ENCODE data around the gene ZNF280B. TPM values are rescaled to one million over a fixed set of nuclear protein-coding genes. Genes with fewer than 3 reads are reported as not detected.

ZNF280B gene
- total and polyA plus RNA-seq, 10 of the 15 experiments (the other 5 are each of a cell fraction or from before 2014, with no cell fraction given): 0.28 to 2.2 (median 1.1) TPM

- H3K79me2 ChIP-seq (ENCODE audit: control insufficient read depth, insufficient read depth, low read length): no peaks in the 10 kb centered on the region
- H3K4me2 ChIP-seq (ENCODE audit: control insufficient read depth, insufficient read depth): no peak overlapping the region
- H3K4me3 ChIP-seq: no peak overlapping the region
- CTCF ChIA-PET: no interaction called here
- no peaks in the 10 kb centered on the region; the same call in 2 of the 3 replicates for H3K9me3 ChIP-seq (replicated peaks; ENCODE audit: control insufficient read depth, insufficient read depth, low read length)
- SMC1A ChIA-PET (ENCODE audit: uncharacterized antibody, unreplicated experiment): no interaction called here
- H3K4me1 ChIP-seq (ENCODE audit: control insufficient read depth, insufficient read depth, low read length): no peaks in the 10 kb centered on the region
- 35% methylated on average over 7 of the region's 7 CpGs for WGBS (ENCODE audit: insufficient coverage, insufficient replicate concordance, low lambda C conversion rate, missing lambda C conversion rate)
- in situ Hi-C loops (cut with MboI): no loop called here
- DNase-seq (ENCODE audit: low read depth, low spot score) (no peak), FAIRE-seq (no peak), ATAC-seq (no peak)
- intact Hi-C loops (cut with micrococcal nuclease; ENCODE audit: unreplicated experiment): no loop called here
- POLR2A ChIA-PET: no interaction called here
- no peak overlapping the region for H3K27ac ChIP-seq (ENCODE audit: control insufficient read depth, insufficient read depth)
- no TSS peak for BruUV-seq (replicated peaks)
- no peak overlapping the region for H3K9ac ChIP-seq (ENCODE audit: control insufficient read depth, insufficient read depth, low read length)
- TF ChIP-seq PML (IDR thresholded peaks at IDR 0.05; ENCODE audit: low read length) (no peak), HDAC6 (IDR thresholded peaks at IDR 0.05; ENCODE audit: unreplicated experiment) (no peak), EP300 (IDR thresholded peaks at IDR 0.05; ENCODE audit: borderline replicate concordance in 1 of 2, control insufficient read depth in 1 of 2, low read depth in 2 of 2, low read length in 2 of 2) (no peak)
- TF ChIP-seq, protein P1, sequence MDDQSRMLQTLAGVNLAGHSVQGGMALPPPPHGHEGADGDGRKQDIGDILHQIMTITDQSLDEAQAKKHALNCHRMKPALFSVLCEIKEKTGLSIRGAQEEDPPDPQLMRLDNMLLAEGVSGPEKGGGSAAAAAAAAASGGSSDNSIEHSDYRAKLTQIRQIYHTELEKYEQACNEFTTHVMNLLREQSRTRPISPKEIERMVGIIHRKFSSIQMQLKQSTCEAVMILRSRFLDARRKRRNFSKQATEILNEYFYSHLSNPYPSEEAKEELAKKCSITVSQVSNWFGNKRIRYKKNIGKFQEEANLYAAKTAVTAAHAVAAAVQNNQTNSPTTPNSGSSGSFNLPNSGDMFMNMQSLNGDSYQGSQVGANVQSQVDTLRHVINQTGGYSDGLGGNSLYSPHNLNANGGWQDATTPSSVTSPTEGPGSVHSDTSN (IDR thresholded peaks at IDR 0.05; ENCODE audit: insufficient replicate concordance, low read depth, low read length): no peak
- no peak overlapping the region for H2AFZ ChIP-seq (ENCODE audit: control insufficient read depth, low read depth, low read length)
- no peaks in the 10 kb centered on the region for H3K27me3 ChIP-seq (replicated peaks in 1 of 2; ENCODE audit: control insufficient read depth in 2 of 2, insufficient read depth in 2 of 2, low read length in 1 of 2)
- RAD21 ChIA-PET (ENCODE audit: unreplicated experiment): no interaction called here
- H4K20me1 ChIP-seq (ENCODE audit: control insufficient read depth, insufficient read depth): no peaks in the 10 kb centered on the region
- no peaks in the 10 kb centered on the region for H3K36me3 ChIP-seq (ENCODE audit: control insufficient read depth in 2 of 2, insufficient read depth in 2 of 2, low read length in 1 of 2)
Measured at GRCh38 chr22:22531770-22532546, 23.4 kb upstream of the ZNF280B start.

DNA sequence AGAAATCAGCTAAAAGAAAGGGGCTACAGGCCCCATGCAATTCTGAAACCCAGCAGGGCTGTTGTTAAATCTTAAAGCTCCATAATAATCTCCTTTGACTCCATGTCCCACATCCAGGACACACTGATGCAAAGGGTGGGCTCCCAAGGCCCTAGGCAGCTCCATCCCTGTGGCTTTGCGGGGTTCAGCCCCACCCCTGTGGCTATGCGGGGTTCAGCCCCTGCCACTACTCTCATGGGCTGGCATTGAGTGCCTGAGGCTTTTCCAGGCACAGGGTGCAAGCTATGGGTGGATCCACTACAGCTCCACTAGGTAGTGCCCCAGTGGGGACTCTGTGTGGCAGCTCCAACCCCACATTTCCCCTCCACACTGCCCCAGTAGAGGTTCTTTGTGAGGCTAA, 20.2 kb upstream of the ZNF280B start:
- no peaks in the 10 kb centered on the region for H3K27me3 ChIP-seq (replicated peaks in 1 of 2; ENCODE audit: control insufficient read depth in 2 of 2, insufficient read depth in 2 of 2, low read length in 1 of 2)
- ChIA-PET SMC1A (ENCODE audit: uncharacterized antibody, unreplicated experiment) (no interaction called here), RAD21 (ENCODE audit: unreplicated experiment) (no interaction called here), CTCF (no interaction called here), POLR2A (no interaction called here)
- in situ Hi-C loops (cut with MboI) (no loop called here), intact Hi-C loops (cut with micrococcal nuclease; ENCODE audit: unreplicated experiment) (no loop called here)
- H3K4me1 ChIP-seq (ENCODE audit: control insufficient read depth, insufficient read depth, low read length): no peaks in the 10 kb centered on the region
- 48% methylated on average over 2 of the region's 2 CpGs for WGBS (ENCODE audit: insufficient coverage, insufficient replicate concordance, low lambda C conversion rate, missing lambda C conversion rate)
- no peak overlapping the region for H2AFZ ChIP-seq (ENCODE audit: control insufficient read depth, low read depth, low read length)
- no peaks in the 10 kb centered on the region for H3K79me2 ChIP-seq (ENCODE audit: control insufficient read depth, insufficient read depth, low read length)
- ATAC-seq (no peak), FAIRE-seq (no peak), DNase-seq (ENCODE audit: low read depth, low spot score) (no peak)
- no peaks in the 10 kb centered on the region for H3K36me3 ChIP-seq (ENCODE audit: control insufficient read depth in 2 of 2, insufficient read depth in 2 of 2, low read length in 1 of 2)
- H3K27ac ChIP-seq (ENCODE audit: control insufficient read depth, insufficient read depth): no peak overlapping the region
- H3K9ac ChIP-seq (ENCODE audit: control insufficient read depth, insufficient read depth, low read length): no peak overlapping the region
- no peak overlapping the region for H3K4me2 ChIP-seq (ENCODE audit: control insufficient read depth, insufficient read depth)
- H3K9me3 ChIP-seq (replicated peaks; ENCODE audit: control insufficient read depth, insufficient read depth, low read length): no peaks in the 10 kb centered on the region; the same call in 2 of the 3 replicates
- H3K4me3 ChIP-seq: no peak overlapping the region
- no peaks in the 10 kb centered on the region for H4K20me1 ChIP-seq (ENCODE audit: control insufficient read depth, insufficient read depth)
- BruUV-seq (replicated peaks): no TSS peak
- TF ChIP-seq ASH2L (IDR thresholded peaks at IDR 0.05; ENCODE audit: borderline replicate concordance, low read depth) (no peak), MYC (IDR thresholded peaks at IDR 0.05; ENCODE audit: insufficient read depth, insufficient read length, insufficient replicate concordance, low read length, severe bottlenecking) (no peak), NBN (IDR thresholded peaks at IDR 0.05) (no peak), SMARCA5 (IDR thresholded peaks at IDR 0.05) (no peak), SRF (IDR thresholded peaks at IDR 0.05; ENCODE audit: low read depth in 2 of 2, low read length in 2 of 2) (no peak), CBX5 (IDR thresholded peaks at IDR 0.05; ENCODE audit: low read depth) (no peak), YY1 (IDR thresholded peaks at IDR 0.05; ENCODE audit: low read depth, low read length) (no peak)
- TF ChIP-seq, protein P2, sequence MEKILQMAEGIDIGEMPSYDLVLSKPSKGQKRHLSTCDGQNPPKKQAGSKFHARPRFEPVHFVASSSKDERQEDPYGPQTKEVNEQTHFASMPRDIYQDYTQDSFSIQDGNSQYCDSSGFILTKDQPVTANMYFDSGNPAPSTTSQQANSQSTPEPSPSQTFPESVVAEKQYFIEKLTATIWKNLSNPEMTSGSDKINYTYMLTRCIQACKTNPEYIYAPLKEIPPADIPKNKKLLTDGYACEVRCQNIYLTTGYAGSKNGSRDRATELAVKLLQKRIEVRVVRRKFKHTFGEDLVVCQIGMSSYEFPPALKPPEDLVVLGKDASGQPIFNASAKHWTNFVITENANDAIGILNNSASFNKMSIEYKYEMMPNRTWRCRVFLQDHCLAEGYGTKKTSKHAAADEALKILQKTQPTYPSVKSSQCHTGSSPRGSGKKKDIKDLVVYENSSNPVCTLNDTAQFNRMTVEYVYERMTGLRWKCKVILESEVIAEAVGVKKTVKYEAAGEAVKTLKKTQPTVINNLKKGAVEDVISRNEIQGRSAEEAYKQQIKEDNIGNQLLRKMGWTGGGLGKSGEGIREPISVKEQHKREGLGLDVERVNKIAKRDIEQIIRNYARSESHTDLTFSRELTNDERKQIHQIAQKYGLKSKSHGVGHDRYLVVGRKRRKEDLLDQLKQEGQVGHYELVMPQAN (conservative IDR thresholded peaks at IDR 0.05): no peak
- TF ChIP-seq, protein P3, sequence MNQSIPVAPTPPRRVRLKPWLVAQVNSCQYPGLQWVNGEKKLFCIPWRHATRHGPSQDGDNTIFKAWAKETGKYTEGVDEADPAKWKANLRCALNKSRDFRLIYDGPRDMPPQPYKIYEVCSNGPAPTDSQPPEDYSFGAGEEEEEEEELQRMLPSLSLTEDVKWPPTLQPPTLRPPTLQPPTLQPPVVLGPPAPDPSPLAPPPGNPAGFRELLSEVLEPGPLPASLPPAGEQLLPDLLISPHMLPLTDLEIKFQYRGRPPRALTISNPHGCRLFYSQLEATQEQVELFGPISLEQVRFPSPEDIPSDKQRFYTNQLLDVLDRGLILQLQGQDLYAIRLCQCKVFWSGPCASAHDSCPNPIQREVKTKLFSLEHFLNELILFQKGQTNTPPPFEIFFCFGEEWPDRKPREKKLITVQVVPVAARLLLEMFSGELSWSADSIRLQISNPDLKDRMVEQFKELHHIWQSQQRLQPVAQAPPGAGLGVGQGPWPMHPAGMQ (IDR thresholded peaks at IDR 0.05; ENCODE audit: borderline replicate concordance): no peak

Measured in GM12878 (cell line).